ENCODE measurements around the gene NPB. TPM values are rescaled to one million over a fixed set of nuclear protein-coding genes. Genes with fewer than 3 reads are reported as not detected.

NPB gene
- polyA plus RNA-seq, 1 of the 3 experiments (the other 2 are of a cell fraction) = 2.4 TPM

- POLR2A ChIA-PET = interaction anchor here (0.6 to 2.2 kb wide), 10 partner anchors 14 to 164 kb away, joined by 3 to 13 read pairs (median 4); partner anchors contain the start of genes MCRIP1, MRPL12, PCYT2 and SLC25A10
- H3K27ac ChIP-seq (ENCODE audit: low read depth in 2 of 2, low read length in 1 of 2) = peak overlapping the region; percentile 86 to 95
- H3K9me2 ChIP-seq = no peaks in the 10 kb centered on the region
- CTCF ChIA-PET = interaction anchor here (0.9 to 6.9 kb wide), 12 partner anchors 17 to 158 kb away, joined by 3 to 54 read pairs (median 8); partner anchors contain the start of genes ALYREF, ANAPC11, NOTUM and PCYT2
- H3K4me1 ChIP-seq (ENCODE audit: control insufficient read depth in 1 of 2, insufficient read depth in 2 of 2, low read depth in 1 of 2, low read length in 1 of 2) = peaks cover 28 to 65% of the 10 kb centered on the region in 2 experiments; a peak in 3 of 4 replicates
- H3F3A ChIP-seq (replicated peaks; ENCODE audit: insufficient read depth) = peaks cover 71% of the 10 kb centered on the region
- H3K4me3 ChIP-seq (ENCODE audit: low read depth in 2 of 2, low read length in 1 of 2) = no peak overlapping the region; a peak in 1 of 4 replicates
- WGBS (ENCODE audit: low lambda C conversion rate) = 75% methylated on average over 21 of the region's 23 CpGs
- H3K9ac ChIP-seq = peak overlapping the region; percentile 42; the same call in 1 of the 2 replicates
- no peaks in the 10 kb centered on the region for H3K9me3 ChIP-seq
- H3K27me3 ChIP-seq (ENCODE audit: insufficient read depth) = no peaks in the 10 kb centered on the region
- TF ChIP-seq FOSL2 (IDR thresholded peaks at IDR 0.05; ENCODE audit: borderline replicate concordance, low read depth) (peak; percentile 25; the same call in 1 of the 2 replicates), USF1 (IDR thresholded peaks at IDR 0.05; ENCODE audit: borderline replicate concordance, low read depth) (no peak), NFIC (IDR thresholded peaks at IDR 0.05; ENCODE audit: borderline replicate concordance) (0 out of 2 replicates have a peak, but pooled peaks have one; percentile 9), FOXM1 (IDR thresholded peaks at IDR 0.05; ENCODE audit: low read depth) (no peak), PBX3 (IDR thresholded peaks at IDR 0.05) (peak; percentile 72), EP300 (IDR thresholded peaks at IDR 0.05; ENCODE audit: borderline replicate concordance in 1 of 2, low read depth in 1 of 2, low read length in 1 of 2) (0 out of 4 replicates have a peak, but pooled peaks of 1 of the 2 experiments have one; percentile 6), ELF1 (IDR thresholded peaks at IDR 0.05) (peak; percentile 28), CTCF (IDR thresholded peaks at IDR 0.05) (no peak), POLR2AphosphoS5 (IDR thresholded peaks at IDR 0.05; ENCODE audit: low read depth, low read length) (peak; percentile 81), SIN3A (IDR thresholded peaks at IDR 0.05; ENCODE audit: borderline replicate concordance, low read depth, low read length) (peak; percentile 71; the same call in 1 of the 2 replicates), GABPA (IDR thresholded peaks at IDR 0.05; ENCODE audit: low read depth) (peak; percentile 7; the same call in 1 of the 2 replicates), JUND (IDR thresholded peaks at IDR 0.05) (peak; percentile 35), YY1 (IDR thresholded peaks at IDR 0.05; ENCODE audit: low read depth) (no peak), NRF1 (IDR thresholded peaks at IDR 0.05; ENCODE audit: low read depth, low read length) (no peak), TAF1 (IDR thresholded peaks at IDR 0.05; ENCODE audit: borderline replicate concordance, low read depth, low read length) (no peak)
- TF ChIP-seq, protein P1, sequence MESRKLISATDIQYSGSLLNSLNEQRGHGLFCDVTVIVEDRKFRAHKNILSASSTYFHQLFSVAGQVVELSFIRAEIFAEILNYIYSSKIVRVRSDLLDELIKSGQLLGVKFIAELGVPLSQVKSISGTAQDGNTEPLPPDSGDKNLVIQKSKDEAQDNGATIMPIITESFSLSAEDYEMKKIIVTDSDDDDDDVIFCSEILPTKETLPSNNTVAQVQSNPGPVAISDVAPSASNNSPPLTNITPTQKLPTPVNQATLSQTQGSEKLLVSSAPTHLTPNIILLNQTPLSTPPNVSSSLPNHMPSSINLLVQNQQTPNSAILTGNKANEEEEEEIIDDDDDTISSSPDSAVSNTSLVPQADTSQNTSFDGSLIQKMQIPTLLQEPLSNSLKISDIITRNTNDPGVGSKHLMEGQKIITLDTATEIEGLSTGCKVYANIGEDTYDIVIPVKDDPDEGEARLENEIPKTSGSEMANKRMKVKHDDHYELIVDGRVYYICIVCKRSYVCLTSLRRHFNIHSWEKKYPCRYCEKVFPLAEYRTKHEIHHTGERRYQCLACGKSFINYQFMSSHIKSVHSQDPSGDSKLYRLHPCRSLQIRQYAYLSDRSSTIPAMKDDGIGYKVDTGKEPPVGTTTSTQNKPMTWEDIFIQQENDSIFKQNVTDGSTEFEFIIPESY (IDR thresholded peaks at IDR 0.05; ENCODE audit: borderline replicate concordance, low read depth) = peak; percentile 51
- TF ChIP-seq, protein P2, sequence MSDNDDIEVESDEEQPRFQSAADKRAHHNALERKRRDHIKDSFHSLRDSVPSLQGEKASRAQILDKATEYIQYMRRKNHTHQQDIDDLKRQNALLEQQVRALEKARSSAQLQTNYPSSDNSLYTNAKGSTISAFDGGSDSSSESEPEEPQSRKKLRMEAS (IDR thresholded peaks at IDR 0.05; ENCODE audit: low read depth) = peak; percentile 52
- TF ChIP-seq, protein P3, sequence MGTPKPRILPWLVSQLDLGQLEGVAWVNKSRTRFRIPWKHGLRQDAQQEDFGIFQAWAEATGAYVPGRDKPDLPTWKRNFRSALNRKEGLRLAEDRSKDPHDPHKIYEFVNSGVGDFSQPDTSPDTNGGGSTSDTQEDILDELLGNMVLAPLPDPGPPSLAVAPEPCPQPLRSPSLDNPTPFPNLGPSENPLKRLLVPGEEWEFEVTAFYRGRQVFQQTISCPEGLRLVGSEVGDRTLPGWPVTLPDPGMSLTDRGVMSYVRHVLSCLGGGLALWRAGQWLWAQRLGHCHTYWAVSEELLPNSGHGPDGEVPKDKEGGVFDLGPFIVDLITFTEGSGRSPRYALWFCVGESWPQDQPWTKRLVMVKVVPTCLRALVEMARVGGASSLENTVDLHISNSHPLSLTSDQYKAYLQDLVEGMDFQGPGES (IDR thresholded peaks at IDR 0.05; ENCODE audit: low read depth, low read length) = no peak
- H3K36me3 ChIP-seq (replicated peaks in 1 of 2; ENCODE audit: control insufficient read depth in 1 of 2, insufficient read depth in 2 of 2, low read length in 1 of 2) = peaks cover 38 to 54% of the 10 kb centered on the region in 2 experiments
- no peak overlapping the region for H2AFZ ChIP-seq (ENCODE audit: low read depth)
- no peak for DNase-seq
- peaks cover 78% of the 10 kb centered on the region for H3K79me2 ChIP-seq (ENCODE audit: insufficient read depth)
- peak overlapping the region; percentile 99; the same call in 1 of the 2 replicates for H3K4me2 ChIP-seq
- peaks cover 55% of the 10 kb centered on the region for H4K20me1 ChIP-seq (ENCODE audit: insufficient read depth)
Observed at GRCh38 chr17:81867170-81867990, 34.7 kb upstream of the NPB start.
